HCT116 (cell line): ENCODE results near the gene SEPTIN12. TPM values are rescaled to one million over a fixed set of nuclear protein-coding genes. Genes with fewer than 3 reads are reported as not detected.

Source experiments
- ATAC-seq: fragments of 200-7000 bp; cut with Tn5 transposase; 2 replicates; pipeline ENCODE4 v1.9.1; 2020; ENCODE audit warnings: mild to moderate bottlenecking, moderate library complexity
- BruUV-seq: library from RNA; stranded (reverse); fragments of 400-500 nt; replicated peaks from 2 replicates; lab custom pipeline; 2021; lab: Mats Ljungman, UMichigan
- CTCF ChIA-PET: fragments of 300-600 bp; sonication (Branson Sonifier 250); formaldehyde crosslinking; loops from one replicate; lab custom pipeline; 2021; ENCODE audit warnings: antibody characterized with exemption; lab: Charles Lee
- POLR2A ChIA-PET: fragments of 300-600, 350-600 bp; sonication (Branson Sonifier 250); formaldehyde crosslinking; loops from one replicate; lab custom pipeline; 2021; ENCODE audit warnings: antibody characterized with exemption; lab: Charles Lee
- RAD21 ChIA-PET, 2 experiments: fragments of 300-600 bp; sonication (Branson Sonifier 250); formaldehyde crosslinking; loops; one replicate each; lab custom pipeline; 2023; ENCODE audit warnings: low total read pairs in 2 of 2; ENCODE audit not compliant: uncharacterized antibody in 2 of 2, unreplicated experiment in 2 of 2, low non-redundant PET in 1 of 2; lab: Charles Lee
- DNase-seq: peaks from one replicate; pipeline ENCODE4 v3.0.0-alpha.2; 2010; ENCODE audit warnings: low read depth, low spot score
- H2AFZ ChIP-seq: fragments of 200-600 bp; shearing (Covaris generic), sonication (generic); 2 replicates; pipeline ENCODE4 v1.6.1; 2017; ENCODE audit warnings: low read depth, mixed run types, mixed read lengths, antibody characterized with exemption, low read length; ENCODE audit not compliant: poor library complexity, severe bottlenecking
- H3K27ac ChIP-seq: 2 replicates; pipeline ENCODE4 v1.5.1; 2012; ENCODE audit warnings: low read depth, low read length
- H3K27me3 ChIP-seq: fragments of 200-600 bp; sonication (generic); 2 replicates; pipeline ENCODE4 v1.6.1; 2016; ENCODE audit warnings: mixed run types, low read length, mixed read lengths; ENCODE audit not compliant: insufficient read depth
- H3K36me3 ChIP-seq, 2 experiments: fragments of 200-500 bp in 1 of 2; fragments of 200-600 bp in 1 of 2; sonication (Bioruptor generic) in 1 of 2; sonication (generic) in 1 of 2; 2 replicates each; pipeline versions ENCODE4 v1.5.1 to v1.6.1; 2014 to 2016; ENCODE audit warnings: low read length in 2 of 2, inconsistent platforms in 1 of 2, mixed read lengths in 1 of 2, mixed run types in 1 of 2; ENCODE audit not compliant: insufficient read depth in 2 of 2, control insufficient read depth in 1 of 2
- H3K4me1 ChIP-seq, 2 experiments: fragments of 200-600 bp in 1 of 2; sonication (generic) in 1 of 2; 2 replicates each; pipeline versions ENCODE4 v1.5.1 to v1.6.1; 2012 to 2017; ENCODE audit warnings: low read length in 2 of 2, inconsistent platforms in 1 of 2, mild to moderate bottlenecking in 1 of 2, mixed read lengths in 1 of 2, mixed run types in 1 of 2, moderate library complexity in 1 of 2; ENCODE audit not compliant: insufficient read depth in 2 of 2, control insufficient read depth in 1 of 2
- H3K4me2 ChIP-seq: fragments of 200-600 bp; sonication (generic); 2 replicates; pipeline ENCODE4 v1.6.1; 2017; ENCODE audit warnings: mixed run types, low read length, mixed read lengths
- H3K4me3 ChIP-seq, 2 experiments: fragments of 200-600 bp in 1 of 2; sonication (generic) in 1 of 2; replicated peaks in 1 of 2; 2 replicates each; pipeline ENCODE4 v1.5.1; 2011 to 2016; ENCODE audit warnings: low read length in 2 of 2, control low read depth in 1 of 2, low read depth in 1 of 2, mild to moderate bottlenecking in 1 of 2, mixed read lengths in 1 of 2, mixed run types in 1 of 2
- H3K79me2 ChIP-seq: fragments of 200-600 bp; sonication (generic); 2 replicates; pipeline ENCODE4 v1.6.1; 2017; ENCODE audit warnings: mild to moderate bottlenecking, mixed run types, low read length, moderate library complexity, mixed read lengths; ENCODE audit not compliant: insufficient read depth
- H3K9ac ChIP-seq: fragments of 200-600 bp; sonication (generic); 2 replicates; pipeline ENCODE4 v1.6.1; 2016; ENCODE audit warnings: low read length, mixed read lengths
- H3K9me2 ChIP-seq: fragments of 200-600 bp; sonication (generic), shearing (Covaris generic); 2 replicates; pipeline ENCODE4 v1.6.1; 2017; ENCODE audit warnings: mixed run types, mild to moderate bottlenecking, moderate library complexity; ENCODE audit not compliant: insufficient read depth
- H3K9me3 ChIP-seq, 2 experiments: fragments of 200-500 bp in 1 of 2; fragments of 200-600 bp in 1 of 2; sonication (Bioruptor generic) in 1 of 2; sonication (generic) in 1 of 2; 2 replicates each; pipeline ENCODE4 v1.6.1; 2014 to 2017; ENCODE audit warnings: low read length in 2 of 2, mixed read lengths in 2 of 2, inconsistent platforms in 1 of 2, low read depth in 1 of 2, mild to moderate bottlenecking in 1 of 2, mixed run types in 1 of 2, moderate library complexity in 1 of 2; ENCODE audit not compliant: control insufficient read depth in 1 of 2, insufficient read depth in 1 of 2
- H4K20me1 ChIP-seq: fragments of 200-600 bp; sonication (generic), shearing (Covaris generic); 2 replicates; pipeline ENCODE4 v1.6.1; 2017; ENCODE audit warnings: mixed run types, mild to moderate bottlenecking, moderate library complexity; ENCODE audit not compliant: insufficient read depth
- ELF1 ChIP-seq: IDR thresholded peaks from 2 replicates; pipeline ENCODE4 v1.6.1; 2012; ENCODE audit warnings: low read depth, borderline replicate concordance
- EZH2 ChIP-seq: fragments of 200-600 bp; sonication (generic); IDR thresholded peaks from 2 replicates; pipeline ENCODE4 v1.6.1; 2017; ENCODE audit warnings: antibody characterized with exemption, mixed run types
- JUND ChIP-seq: IDR thresholded peaks from 2 replicates; pipeline ENCODE4 v1.6.1; 2012
- POLR2AphosphoS5 ChIP-seq: IDR thresholded peaks from 2 replicates; pipeline ENCODE4 v1.6.1; 2011; ENCODE audit warnings: mild to moderate bottlenecking, low read depth, low read length, moderate library complexity
- SIN3A ChIP-seq: IDR thresholded peaks from 2 replicates; pipeline ENCODE4 v1.6.1; 2012; ENCODE audit warnings: low read depth
- SP1 ChIP-seq: IDR thresholded peaks from 2 replicates; pipeline ENCODE4 v1.6.1; 2012; ENCODE audit warnings: low read depth
- SRF ChIP-seq: IDR thresholded peaks from 2 replicates; pipeline ENCODE4 v1.6.1; 2012; ENCODE audit warnings: low read depth
- TCF7L2 ChIP-seq: IDR thresholded peaks from 2 replicates; pipeline ENCODE4 v1.7.0; 2011; ENCODE audit warnings: borderline replicate concordance, inconsistent platforms; ENCODE audit not compliant: insufficient read depth, insufficient read length; ENCODE audit errors: extremely low read depth
- YY1 ChIP-seq: IDR thresholded peaks from 2 replicates; pipeline ENCODE4 v1.6.1; 2011; ENCODE audit warnings: low read length, low read depth, moderate library complexity, mild to moderate bottlenecking; ENCODE audit not compliant: insufficient replicate concordance; ENCODE audit errors: extremely low read depth
- intact Hi-C: fragments of 100-400 bp; cut with micrococcal nuclease; formaldehyde crosslinking; loops from 2 replicates; pipeline ENCODE4 v1.10.0; 2022
- total RNA-seq: library from RNA; stranded (reverse); gene quantifications from one replicate; pipeline ENCODE4 v1.2.1, GENCODE V29; 2021; ENCODE audit not compliant: unreplicated experiment

The SEPTIN12 gene
- total RNA-seq, 1 experiment from 2014 or later, result not detected

DNA sequence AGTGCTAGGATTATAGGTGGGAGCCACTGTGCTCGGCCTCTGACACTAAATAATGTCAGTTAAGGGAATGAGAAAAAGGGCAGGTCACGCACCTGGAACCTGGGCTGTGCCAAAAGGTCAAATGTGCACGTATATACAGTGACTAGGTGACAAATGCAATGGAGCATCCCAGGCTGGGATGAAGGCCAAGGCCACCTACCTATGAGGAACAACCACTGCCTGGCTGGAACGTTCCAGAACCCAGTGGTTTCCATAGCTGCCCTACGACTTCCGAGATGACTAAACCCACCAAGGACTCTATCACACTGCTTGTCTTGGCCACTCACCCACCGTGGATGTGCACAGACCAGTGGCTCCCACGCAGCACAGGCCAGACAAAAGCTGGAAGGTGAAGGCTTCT, 37.2 kb downstream of the SEPTIN12 start (continued):
- TF ChIP-seq EZH2 (no peak), TCF7L2 (no peak), YY1 (no peak)

DNA sequence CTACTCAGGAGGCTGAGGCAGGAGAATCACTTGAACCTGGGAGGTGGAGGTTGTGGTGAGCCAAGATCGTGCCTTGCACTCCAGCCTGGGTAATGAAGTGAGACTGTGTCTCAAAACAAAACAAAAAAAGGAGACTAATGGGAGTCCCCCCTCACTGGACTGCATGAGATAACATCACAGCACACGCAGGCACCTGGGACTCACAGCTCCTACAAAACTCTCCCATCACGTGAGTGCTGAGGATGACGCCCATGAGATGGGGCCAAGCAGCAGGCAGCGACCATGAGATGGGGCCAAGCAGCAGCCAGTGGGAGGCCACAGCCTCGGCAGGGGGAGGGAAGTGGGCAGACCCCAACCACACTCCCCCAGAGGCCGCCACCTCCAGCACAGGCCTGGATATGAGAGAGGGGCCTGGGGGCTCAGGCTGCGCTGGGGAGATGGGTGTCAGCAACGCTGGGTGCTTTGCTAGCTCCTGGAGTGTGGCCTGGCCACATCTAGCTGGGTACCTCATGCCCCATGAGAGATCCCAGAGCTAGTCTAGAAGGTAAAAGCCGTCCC, 38.4 kb downstream of the SEPTIN12 start:
- TF ChIP-seq JUND (no peak), SRF (no peak), SIN3A (no peak), YY1 (no peak), POLR2AphosphoS5 (no peak), EZH2 (no peak), SP1 (no peak), ELF1 (no peak)
- H3K4me3 ChIP-seq, result no peak overlapping the region
- ChIA-PET POLR2A (no interaction called here), RAD21 (no interaction called here), CTCF (no interaction called here)
- H3K4me2 ChIP-seq, result no peak overlapping the region
- no peaks in the 10 kb centered on the region for H3K79me2 ChIP-seq
- H3K9me2 ChIP-seq, result no peaks in the 10 kb centered on the region
- intact Hi-C loops, result no loop called here
- no peak overlapping the region for H3K27ac ChIP-seq
- H3K9me3 ChIP-seq, result no peaks in the 10 kb centered on the region
- no peaks in the 10 kb centered on the region for H3K4me1 ChIP-seq
- no peaks in the 10 kb centered on the region for H3K27me3 ChIP-seq
- peaks cover 1 to 10% of the 10 kb centered on the region in 2 experiments; a peak in 3 of 4 replicates for H3K36me3 ChIP-seq
- DNase-seq (no peak), ATAC-seq (no peak)
- no peak overlapping the region for H2AFZ ChIP-seq
- H3K9ac ChIP-seq, result no peak overlapping the region
- no peaks in the 10 kb centered on the region for H4K20me1 ChIP-seq
- no TSS peak for BruUV-seq
